PFSK-1 (cell line): Measurements from ENCODE around the gene PKD1L1.

Experiments used
- POLR2AphosphoS5 ChIP-seq: IDR thresholded peaks from 2 replicates; pipeline ENCODE4 v1.6.1; 2012; ENCODE audit warnings: low read depth, mild to moderate bottlenecking, control low read depth, low read length, moderate library complexity
- SIN3A ChIP-seq: IDR thresholded peaks from 2 replicates; pipeline ENCODE4 v1.6.1; 2012; ENCODE audit warnings: mild to moderate bottlenecking, low read length, moderate library complexity, borderline replicate concordance; ENCODE audit not compliant: insufficient read depth
- TAF1 ChIP-seq: IDR thresholded peaks from 2 replicates; pipeline ENCODE4 v1.6.1; 2012; ENCODE audit warnings: low read length, control low read depth, borderline replicate concordance; ENCODE audit not compliant: insufficient read depth
- TF ChIP-seq, protein P1 (sequence below), 2 experiments: IDR thresholded peaks; 2 replicates each; pipeline versions ENCODE4 v1.6.1 to v1.8.0; 2011 to 2012; ENCODE audit warnings: low read depth in 2 of 2, low read length in 2 of 2, control low read depth in 1 of 2, inconsistent platforms in 1 of 2, mild to moderate bottlenecking in 1 of 2, moderate library complexity in 1 of 2; ENCODE audit not compliant: insufficient read depth in 1 of 2

DNA sequence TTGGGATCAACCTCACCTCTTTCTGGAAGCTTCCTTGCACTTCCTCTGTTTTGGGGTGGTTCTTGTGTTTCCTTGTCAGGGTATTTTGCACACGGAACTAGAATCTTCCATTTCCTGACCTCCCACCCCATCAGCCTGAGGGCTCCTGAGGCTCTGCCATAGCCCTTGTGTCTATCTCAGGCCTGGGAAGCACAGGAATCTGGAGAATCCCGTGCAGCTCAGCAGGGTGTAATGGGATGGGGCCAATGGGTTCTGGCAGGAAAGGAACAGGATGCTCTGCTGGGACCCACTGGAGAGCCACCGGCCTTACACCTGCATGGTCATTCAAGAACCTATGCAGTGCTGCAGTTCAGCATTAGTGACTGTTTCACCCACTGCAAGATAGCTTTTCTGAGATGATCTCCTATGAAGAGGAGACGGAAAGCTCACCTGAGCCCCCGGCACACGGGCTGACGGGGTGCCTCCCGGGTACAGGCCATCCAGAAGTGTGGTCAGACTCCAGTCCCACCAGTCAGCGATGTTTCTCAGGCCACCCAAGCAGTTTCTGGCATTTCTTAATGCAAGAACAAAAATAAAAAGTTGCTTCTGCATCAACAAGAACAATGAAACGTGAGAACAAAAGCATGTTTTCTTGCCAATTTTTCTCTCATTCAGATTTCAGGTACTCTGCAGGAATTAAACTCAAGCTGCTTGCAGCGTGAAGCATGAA is 133.2 kb downstream of the PKD1L1 start:
- TF ChIP-seq TAF1 (no peak), SIN3A (no peak), POLR2AphosphoS5 (no peak)
- TF ChIP-seq, protein P1, sequence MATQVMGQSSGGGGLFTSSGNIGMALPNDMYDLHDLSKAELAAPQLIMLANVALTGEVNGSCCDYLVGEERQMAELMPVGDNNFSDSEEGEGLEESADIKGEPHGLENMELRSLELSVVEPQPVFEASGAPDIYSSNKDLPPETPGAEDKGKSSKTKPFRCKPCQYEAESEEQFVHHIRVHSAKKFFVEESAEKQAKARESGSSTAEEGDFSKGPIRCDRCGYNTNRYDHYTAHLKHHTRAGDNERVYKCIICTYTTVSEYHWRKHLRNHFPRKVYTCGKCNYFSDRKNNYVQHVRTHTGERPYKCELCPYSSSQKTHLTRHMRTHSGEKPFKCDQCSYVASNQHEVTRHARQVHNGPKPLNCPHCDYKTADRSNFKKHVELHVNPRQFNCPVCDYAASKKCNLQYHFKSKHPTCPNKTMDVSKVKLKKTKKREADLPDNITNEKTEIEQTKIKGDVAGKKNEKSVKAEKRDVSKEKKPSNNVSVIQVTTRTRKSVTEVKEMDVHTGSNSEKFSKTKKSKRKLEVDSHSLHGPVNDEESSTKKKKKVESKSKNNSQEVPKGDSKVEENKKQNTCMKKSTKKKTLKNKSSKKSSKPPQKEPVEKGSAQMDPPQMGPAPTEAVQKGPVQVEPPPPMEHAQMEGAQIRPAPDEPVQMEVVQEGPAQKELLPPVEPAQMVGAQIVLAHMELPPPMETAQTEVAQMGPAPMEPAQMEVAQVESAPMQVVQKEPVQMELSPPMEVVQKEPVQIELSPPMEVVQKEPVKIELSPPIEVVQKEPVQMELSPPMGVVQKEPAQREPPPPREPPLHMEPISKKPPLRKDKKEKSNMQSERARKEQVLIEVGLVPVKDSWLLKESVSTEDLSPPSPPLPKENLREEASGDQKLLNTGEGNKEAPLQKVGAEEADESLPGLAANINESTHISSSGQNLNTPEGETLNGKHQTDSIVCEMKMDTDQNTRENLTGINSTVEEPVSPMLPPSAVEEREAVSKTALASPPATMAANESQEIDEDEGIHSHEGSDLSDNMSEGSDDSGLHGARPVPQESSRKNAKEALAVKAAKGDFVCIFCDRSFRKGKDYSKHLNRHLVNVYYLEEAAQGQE (IDR thresholded peaks at IDR 0.05; ENCODE audit: insufficient read depth in 1 of 2, low read depth in 2 of 2, low read length in 2 of 2), result no peak
